ENCODE measurements around the gene MARS2.
"Not testable (repeated sequence)": the region's sequence is repeated elsewhere in the genome, so short reads cannot be mapped to it uniquely, and the experiment has no call there.

The MARS2 gene

DNA sequence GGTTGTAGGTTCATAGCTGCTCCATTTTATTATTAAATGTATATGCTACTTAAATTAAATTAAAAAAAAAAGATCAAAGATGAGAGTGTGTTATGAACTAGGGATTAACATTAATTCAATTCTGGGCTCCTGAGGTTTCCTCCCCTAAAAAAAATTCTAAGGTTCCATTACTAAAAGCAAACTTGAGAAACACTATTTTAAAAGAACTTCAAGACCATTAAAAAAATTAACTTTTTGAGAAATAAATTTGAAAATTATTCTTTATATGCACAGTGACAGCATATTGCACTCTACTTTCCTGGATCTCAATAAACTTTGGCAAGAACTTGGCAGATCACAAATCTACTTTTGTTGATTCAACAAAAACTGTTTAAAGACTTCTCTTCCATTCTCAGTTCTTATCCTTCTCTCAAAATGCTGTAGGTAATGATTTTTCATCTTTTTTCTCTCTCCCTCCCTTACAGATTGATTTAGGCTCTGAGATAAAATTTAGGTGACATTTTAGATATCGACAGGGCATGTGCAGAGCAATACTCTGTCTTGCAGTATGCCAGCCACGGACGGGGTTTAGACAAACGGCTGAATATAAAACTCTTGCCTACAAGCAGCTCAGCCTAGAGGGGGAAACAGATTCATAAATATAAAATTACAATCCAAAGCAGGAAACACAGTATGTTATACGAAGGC is 592 bp upstream of the MARS2 start:
- no peak for DNase-seq (ENCODE audit: low read depth, low spot score)
- H3K4me3 ChIP-seq (ENCODE audit: low read length): peak overlapping the region; percentile 88

DNA sequence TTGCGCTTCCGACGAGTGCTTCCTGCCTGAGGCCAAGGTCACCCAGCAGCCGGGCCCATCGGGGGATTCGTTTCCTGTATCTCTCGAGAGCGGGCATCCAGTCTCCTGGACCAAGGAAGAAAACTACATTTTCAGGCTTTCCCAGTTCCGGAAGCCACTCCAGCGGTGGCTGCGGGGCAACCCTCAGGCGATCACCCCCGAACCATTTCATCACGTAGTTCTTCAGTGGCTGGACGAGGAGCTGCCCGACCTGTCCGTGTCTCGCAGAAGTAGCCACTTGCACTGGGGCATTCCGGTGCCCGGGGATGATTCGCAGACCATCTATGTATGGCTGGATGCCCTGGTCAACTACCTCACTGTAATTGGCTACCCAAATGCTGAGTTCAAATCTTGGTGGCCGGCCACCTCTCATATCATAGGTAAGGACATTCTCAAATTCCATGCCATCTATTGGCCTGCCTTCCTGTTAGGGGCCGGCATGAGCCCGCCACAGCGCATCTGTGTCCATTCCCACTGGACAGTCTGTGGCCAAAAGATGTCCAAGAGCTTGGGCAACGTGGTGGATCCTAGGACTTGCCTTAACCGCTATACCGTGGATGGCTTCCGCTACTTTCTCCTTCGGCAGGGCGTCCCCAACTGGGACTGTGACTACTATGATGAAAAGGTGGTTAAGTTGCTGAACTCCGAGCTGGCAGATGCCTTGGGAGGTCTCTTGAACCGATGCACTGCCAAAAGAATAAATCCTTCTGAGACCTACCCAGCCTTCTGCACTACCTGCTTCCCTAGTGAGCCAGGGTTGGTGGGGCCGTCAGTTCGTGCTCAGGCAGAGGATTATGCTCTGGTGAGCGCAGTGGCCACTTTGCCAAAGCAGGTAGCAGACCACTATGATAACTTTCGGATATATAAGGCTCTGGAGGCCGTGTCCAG is 1.0 kb downstream of the MARS2 start:
- H3K4me3 ChIP-seq (ENCODE audit: low read length): peak overlapping the region; percentile 88
- no peak for DNase-seq (ENCODE audit: low read depth, low spot score)

DNA sequence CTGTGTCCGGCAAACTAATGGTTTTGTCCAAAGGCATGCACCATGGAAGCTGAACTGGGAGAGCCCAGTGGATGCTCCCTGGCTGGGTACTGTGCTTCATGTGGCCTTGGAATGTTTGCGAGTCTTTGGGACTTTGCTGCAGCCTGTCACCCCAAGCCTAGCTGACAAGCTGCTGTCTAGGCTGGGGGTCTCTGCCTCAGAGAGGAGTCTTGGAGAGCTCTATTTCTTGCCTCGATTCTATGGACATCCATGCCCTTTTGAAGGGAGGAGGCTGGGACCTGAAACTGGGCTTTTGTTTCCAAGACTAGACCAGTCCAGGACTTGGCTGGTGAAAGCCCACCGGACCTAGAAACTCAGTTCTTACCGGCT is 1.7 kb downstream of the MARS2 start:
- peak overlapping the region; percentile 88 for H3K4me3 ChIP-seq (ENCODE audit: low read length)
- DNase-seq (ENCODE audit: low read depth, low spot score): no peak

DNA sequence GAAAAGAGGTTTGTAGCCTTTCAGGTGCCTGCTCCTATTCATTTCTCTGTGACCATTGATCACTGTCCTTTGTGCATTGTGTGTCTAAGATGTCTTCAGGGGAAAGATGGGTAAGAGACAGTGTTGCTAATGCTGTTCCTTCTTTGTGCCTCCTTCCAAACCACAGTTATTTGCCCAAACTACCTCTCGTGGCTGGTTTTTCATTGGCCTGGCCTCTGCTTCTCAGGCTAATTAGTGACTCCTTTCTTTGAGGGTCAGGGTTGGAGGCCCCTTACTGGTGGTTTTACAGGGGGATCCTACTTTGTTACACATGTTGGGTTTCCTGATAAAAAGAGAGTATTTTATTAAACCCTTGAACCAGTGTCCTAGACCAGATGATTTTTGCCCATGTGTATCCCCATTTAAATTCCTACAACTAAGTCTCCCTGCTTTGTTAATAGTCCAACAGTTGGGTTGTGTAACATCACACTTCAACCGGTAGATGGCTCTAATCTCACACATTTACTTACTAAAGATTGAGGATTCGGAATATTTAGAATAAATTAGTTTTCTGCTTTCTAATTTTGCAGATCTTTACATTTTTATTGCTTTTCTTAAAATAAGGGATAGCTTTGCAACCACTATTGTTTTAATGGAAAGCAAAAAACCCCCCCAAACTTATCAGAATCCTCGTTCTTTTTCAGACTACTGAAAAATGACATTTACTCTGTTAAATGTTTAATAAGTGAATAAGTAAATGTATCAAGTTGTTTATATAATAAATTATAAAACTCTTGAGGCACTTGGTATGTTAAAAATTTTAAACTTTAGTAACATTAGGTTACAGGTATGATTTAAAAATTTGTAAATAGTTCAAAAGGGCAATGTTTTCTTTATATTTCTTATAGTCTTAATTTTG is 2.4 kb downstream of the MARS2 start:
- peak; percentile 50 for DNase-seq (ENCODE audit: low read depth, low spot score)
- H3K4me3 ChIP-seq (ENCODE audit: low read length): no peak overlapping the region

DNA sequence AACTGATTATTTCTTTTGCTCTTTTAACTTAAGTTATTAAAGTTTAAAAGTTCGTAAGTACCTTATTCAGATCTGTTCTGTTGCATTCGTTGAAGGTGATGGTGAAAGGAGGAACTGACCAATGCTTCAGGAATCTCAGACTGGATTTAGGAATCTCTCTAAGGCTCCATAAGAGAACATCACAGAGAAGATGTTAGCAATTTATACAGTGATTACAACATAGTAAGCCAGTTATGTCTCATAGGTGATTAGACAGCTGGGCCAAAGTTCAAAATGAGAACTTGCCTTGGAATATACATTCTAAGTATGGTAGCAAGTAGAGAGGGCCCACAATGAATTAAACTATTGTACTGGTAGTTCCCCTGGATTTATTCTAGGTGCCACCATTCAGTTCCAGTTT is 3.2 kb downstream of the MARS2 start:
- DNase-seq (ENCODE audit: low read depth, low spot score): no peak
- H3K4me3 ChIP-seq (ENCODE audit: low read length): no peak overlapping the region

DNA sequence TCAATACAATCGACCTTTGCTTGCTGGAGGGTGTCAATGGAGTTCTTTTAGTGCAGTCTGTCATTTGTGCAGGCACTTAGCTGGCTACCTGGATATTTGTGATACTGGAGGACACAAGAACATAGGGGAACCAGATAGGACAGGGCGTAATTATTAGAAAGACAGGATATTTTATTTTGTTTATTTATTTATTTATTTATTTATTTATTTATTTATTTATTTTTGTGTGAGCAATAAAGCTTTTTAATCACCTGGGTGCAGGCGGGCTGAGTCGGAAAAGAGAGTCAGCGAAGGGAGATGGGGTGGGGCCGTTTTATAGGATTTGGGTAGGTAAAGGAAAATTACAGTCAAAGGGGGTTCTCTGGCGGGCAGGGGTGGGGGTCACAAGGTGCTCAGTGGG is 4.0 kb downstream of the MARS2 start:
- DNase-seq (ENCODE audit: low read depth, low spot score); H3K4me3 ChIP-seq (ENCODE audit: low read length): not testable (repeated sequence)

DNA sequence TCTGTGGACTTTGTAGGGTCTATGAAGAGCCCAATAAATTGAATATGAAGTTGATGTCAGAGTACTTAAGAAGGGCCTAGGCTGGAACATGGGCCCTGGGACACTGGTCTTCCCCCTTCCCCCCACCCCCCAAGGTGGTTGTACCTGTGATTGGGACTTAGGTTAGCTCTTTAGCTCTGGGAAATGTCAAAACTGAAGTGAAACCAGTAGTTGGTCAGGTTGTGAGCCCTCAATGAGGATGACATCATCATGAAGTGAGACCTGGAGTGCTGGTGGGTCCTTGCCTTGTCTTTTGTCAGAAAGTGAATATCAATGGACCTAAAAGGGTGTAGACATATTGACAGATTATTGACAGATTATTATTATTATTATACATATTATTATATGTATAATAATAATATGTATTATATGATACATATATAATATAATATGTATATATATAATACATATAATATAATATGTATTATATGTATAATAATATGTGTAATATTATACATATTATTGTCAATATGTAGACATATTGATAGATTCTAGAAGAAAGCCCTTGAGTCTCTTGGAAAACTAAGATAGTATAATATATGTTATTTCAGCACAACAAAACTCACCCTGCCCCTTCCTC is 5.4 kb downstream of the MARS2 start:
- no peak overlapping the region for H3K4me3 ChIP-seq (ENCODE audit: low read length)
- DNase-seq (ENCODE audit: low read depth, low spot score): no peak

DNA sequence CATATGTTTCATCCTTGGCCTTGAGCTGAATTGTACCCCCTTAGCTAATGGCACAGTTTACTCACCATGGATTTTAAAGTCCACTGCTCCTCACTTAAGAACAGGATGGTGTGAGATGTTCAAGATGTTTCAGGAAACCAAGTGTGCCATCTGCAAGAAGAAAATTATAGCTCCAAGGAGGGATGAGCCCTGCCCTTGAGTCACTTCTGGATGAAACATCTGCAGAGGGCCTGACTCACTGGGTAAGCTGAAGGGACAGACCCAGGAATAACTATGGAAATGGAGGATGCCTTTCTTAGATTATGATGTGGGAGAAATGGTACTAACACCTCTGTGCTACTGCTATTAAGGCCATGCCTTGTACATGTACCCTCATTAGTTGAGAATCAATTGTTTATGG is 6.4 kb downstream of the MARS2 start:
- DNase-seq (ENCODE audit: low read depth, low spot score): no peak
- no peak overlapping the region for H3K4me3 ChIP-seq (ENCODE audit: low read length)

DNA sequence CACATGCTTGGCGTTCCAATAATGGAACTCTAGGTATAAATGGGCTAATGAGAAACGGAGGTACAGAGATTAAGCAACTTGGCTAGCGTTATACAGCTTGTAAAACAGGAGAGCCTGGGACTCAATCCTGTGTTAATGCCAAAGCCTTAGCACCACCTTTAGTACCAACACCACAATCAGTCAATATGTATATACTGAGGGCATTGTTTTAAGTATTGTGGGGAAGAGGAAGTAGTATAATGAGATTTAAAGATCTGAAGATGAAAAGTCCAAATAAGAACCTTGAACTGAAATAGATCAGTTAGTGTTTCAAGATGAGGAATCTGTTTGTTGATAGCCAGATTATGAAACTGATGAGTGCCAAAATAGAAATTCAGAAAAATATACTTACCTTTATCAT is 8.1 kb downstream of the MARS2 start:
- no peak for DNase-seq (ENCODE audit: low read depth, low spot score)

DNA sequence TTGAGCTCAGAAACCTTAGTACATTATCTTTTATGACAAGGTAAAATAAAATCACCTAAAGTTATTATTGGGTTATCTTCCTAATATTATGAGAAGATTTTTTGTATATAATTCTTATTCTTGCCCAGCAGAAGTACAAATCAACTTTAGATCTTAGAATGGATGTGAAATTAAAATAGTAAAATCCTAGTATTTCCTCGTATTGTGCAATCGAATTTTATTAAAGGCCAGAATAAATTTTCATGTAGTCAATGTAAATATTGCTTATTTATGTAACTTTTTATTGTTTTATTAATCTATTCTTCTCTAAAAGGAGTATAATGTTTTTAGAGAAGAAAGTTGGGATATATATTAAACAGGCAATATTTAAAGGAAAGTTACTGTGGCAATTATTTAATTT is 12.7 kb downstream of the MARS2 start:
- no peak overlapping the region for H3K4me3 ChIP-seq (ENCODE audit: low read length)
- no peak for DNase-seq (ENCODE audit: low read depth, low spot score)

More for the DNA sequence above, 8.1 kb downstream of the MARS2 start:
- no peak overlapping the region for H3K4me3 ChIP-seq (ENCODE audit: low read length)

DNA sequence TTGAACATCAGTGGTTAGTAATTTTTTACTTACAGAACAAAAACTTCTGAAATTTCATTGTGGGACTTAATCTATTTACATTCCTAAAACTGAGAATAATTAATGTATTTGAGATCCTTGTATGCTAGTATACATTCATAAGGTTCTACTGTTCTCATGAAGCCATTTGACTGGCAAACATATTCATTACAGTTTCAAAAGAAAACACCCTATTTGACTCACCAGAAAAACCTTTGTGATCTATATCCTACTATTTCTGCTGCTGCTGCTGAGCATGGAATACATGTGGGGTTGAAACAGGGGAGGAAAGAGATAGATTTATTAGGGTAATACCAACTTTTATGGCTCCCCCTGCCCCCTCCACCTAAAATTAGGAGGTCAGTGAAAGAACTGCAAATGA is 21.8 kb downstream of the MARS2 start:
- no peak for DNase-seq (ENCODE audit: low read depth, low spot score)

DNA sequence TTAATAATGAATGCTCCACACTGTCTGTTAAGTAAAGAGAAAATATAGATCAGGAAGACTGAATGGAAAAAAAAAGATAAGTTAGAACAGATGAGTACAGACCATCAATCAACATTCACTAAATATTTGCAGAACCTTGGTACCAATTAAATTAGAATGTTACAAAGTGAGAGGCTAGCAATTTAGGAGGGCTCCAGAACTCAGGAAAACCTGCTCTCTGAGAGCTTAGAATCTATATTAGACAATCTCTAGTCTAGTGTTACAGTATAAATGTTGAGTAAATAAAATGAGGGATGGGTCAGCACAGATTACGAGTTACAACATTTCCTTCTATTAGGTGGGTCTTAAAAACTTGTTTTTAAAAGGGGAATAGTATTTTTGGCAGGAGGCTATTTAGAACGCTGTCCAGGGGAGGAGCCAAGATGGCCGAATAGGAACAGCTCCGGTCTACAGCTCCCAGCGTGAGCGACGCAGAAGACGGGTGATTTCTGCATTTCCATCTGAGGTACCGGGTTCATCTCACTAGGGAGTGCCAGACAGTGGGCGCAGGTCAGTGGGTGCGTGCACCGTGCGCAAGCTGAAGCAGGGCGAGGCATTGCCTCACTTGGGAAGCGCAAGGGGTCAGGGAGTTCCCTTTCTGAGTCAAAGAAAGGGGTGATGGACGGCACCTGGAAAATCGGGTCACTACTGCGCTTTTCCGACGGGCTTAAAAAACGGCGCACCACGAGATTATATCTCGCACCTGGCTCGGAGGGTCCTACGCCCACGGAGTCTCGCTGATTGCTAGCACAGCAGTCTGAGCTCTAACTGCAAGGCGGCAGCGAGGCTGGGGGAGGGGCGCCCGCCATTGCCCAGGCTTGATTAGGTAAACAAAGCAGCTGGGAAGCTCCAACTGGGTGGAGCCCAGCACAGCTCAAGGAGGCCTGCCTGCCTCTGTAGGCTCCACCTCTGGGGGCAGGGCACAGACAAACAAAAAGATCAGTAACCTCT is 23.7 kb downstream of the MARS2 start:
- not testable (repeated sequence) for DNase-seq (ENCODE audit: low read depth, low spot score); H3K4me3 ChIP-seq (ENCODE audit: low read length)

More for the DNA sequence above, 21.8 kb downstream of the MARS2 start:
- no peak overlapping the region for H3K4me3 ChIP-seq (ENCODE audit: low read length)

DNA sequence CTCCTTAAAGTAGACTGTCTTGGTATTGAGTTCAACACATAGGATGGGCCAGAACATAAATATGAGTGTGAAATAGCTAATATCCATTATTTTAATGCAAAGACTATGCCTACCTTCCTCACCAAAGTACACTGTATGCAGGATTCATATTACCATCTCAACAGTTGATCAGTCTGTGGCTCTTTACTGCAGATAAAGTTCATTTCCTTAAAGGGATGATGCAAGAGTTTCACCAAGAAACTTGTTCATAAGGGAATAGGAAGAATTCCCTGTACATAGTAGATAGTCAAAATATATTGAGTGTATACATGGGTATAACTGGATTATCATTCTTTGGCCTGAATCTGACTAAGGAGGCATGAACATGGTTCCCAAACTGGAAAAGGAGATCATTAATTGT is 35.0 kb downstream of the MARS2 start:
- DNase-seq (ENCODE audit: low read depth, low spot score): no peak

More for the DNA sequence above, 35.0 kb downstream of the MARS2 start:
- no peak overlapping the region for H3K4me3 ChIP-seq (ENCODE audit: low read length)

All from Jurkat, Clone E6-1 (cell line).